HG03066 (cell line): ENCODE data around the gene MRPS7.
"Not testable (repeated sequence)": the region's sequence is repeated elsewhere in the genome, so short reads cannot be mapped to it uniquely, and the experiment has no call there.

ENCODE experiments used
- ATAC-seq: cut with Tn5 transposase; IDR thresholded peaks from one replicate; pipeline ENCODE4 v1.9.1; 2021; ENCODE audit warnings: low read depth; ENCODE audit not compliant: unreplicated experiment

MRPS7 gene

DNA sequence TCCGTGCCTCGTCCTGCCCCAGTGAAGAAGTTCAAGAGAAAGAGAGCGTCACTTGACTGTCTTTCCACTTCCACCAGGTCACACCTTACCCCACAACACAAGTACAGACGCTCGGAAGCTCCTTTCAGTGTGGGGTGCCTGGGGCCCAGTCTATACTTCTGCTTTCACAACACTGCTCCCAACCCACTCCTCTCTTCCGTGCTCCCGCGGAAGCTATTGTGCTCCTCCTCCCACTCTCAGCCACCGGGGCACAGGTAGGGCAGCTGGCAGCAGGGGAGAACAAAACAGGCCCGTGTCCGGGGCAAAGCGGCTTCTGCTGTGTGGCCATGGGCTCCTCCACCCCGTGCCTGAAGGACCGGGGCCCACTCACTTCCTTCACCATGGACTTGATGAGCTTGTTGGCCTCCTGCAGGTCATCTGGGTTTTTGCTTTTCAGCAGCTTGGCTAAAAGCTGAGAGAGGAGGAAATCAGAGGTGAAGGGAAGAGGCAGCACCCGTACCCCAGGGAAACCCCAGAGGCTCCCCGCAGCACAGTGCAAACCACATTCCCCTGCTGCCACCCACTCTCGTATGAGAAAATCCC is 19.1 kb upstream of the MRPS7 start:
- no peak for ATAC-seq

- no peak for ATAC-seq
Measured at GRCh38 chr17:75244133-75244866, 17.4 kb upstream of the MRPS7 start.

GRCh38 chr17:75245011-75245410 is 16.7 kb upstream of the MRPS7 start:
- no peak for ATAC-seq

GRCh38 chr17:75246404-75246803 is 15.3 kb upstream of the MRPS7 start:
- ATAC-seq: no peak

GRCh38 chr17:75249564-75249963 is 12.1 kb upstream of the MRPS7 start:
- ATAC-seq: no peak

- ATAC-seq: peak; percentile 90
Measured at GRCh38 chr17:75250009-75250471, 11.6 kb upstream of the MRPS7 start.

DNA sequence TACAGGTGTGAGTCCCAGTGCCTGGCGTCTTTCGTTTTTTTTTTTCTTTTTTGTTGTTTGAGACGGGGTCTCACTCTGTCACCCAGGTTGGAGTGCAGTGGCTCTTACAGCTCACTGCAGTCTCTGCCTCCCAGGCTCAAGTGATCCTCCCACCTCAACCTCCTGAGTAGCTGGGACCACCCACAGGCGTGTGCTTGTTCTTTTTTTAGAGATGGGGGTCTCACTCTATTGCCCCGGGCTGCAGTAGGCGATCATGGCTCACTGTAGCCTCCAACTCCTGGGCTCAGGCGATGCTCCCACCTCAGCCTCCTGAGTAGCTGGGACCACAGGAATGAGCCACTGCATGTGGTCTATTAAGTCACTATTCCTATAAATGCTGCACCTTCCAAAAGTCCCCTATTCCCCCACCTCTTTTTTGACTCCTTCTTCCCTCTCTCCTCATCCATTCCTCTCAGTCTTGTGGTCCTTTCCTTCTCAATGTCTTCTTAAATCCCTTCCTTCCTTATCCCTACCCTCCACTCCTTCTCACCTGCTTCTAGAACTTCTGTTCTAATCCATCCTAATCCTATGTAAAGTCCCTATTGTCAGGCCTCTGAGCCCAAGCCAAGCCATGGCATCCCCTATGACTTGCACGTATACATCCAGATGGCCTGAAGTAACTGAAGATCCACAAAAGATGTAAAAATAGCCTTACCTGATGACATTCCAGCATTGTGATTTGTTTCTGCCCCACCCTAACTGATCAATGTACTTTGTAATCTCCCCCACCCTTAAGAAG is 9.5 kb upstream of the MRPS7 start:
- ATAC-seq: no peak

- ATAC-seq: not testable (repeated sequence)
Measured at GRCh38 chr17:75255954-75256698, 5.6 kb upstream of the MRPS7 start.

GRCh38 chr17:75257228-75257627 is 4.5 kb upstream of the MRPS7 start:
- not testable (repeated sequence) for ATAC-seq

- peak; percentile 15 for ATAC-seq
Measured at GRCh38 chr17:75260641-75261335, 891 bp upstream of the MRPS7 start.

- ATAC-seq: no peak
Measured at GRCh38 chr17:75262112-75262606, 480 bp downstream of the MRPS7 start.

GRCh38 chr17:75263055-75263454 is 1.4 kb downstream of the MRPS7 start:
- no peak for ATAC-seq

GRCh38 chr17:75265614-75266315 is 4.1 kb downstream of the MRPS7 start:
- no peak for ATAC-seq

DNA sequence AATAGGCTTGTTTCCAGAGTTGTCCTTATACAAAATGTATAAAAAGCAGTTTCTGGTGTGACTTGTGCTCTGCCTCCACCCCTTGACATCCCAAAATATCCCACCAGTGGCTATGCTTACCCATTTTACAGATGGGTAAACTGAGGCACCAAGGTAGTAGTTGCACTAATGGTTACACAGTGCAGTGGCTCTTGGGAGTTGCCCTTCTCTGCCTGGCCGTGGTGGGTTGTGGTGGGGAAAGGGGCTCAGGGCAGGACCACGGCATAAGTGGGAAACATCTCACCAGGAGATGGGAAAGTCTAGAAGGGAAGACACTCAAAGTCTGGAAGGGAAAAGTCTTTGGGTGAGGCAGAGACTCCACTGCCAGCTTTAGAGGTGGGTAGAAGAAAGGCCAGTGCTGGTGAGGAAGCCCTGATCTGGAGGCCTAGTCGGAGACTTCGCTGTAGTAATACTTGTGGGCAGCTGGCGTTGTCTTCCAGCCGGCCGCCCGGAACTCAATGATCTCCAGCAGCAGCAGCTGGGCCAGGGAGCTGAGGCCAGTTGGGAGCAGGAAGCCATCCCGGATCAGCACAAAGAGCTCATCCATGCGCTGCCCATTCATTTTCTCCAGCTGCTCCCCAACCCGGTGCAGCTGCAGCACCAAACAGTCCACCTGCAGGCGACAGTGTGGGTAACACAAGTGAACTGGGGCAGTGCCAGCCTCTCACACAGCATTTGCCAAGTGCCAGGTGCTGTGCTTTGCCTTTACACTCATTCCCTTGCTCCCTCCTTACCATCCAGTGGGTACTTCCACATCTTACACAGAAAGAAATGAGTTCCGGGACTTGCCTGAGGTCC is 4.9 kb downstream of the MRPS7 start:
- no peak for ATAC-seq

DNA sequence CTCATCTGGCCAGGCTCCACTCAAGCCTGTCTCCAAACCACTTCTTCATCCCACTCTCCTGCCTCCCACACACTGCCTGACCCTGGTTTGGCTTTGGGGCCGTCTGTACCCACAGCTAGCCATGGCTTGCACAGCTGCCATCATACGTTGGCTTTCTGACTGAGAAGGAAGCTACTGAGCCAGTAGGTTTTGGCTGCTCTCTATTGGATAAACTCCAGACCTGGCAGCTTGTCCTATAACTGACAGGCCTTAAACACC is 5.4 kb downstream of the MRPS7 start:
- ATAC-seq: no peak

GRCh38 chr17:75267411-75268232 is 5.9 kb downstream of the MRPS7 start:
- no peak for ATAC-seq

GRCh38 chr17:75269844-75270217 is 8.2 kb downstream of the MRPS7 start:
- no peak for ATAC-seq
